K562 treated with DMSO at 1 percent for 4 hours (cell line): ENCODE data around the gene SLC25A25. TPM values are rescaled to one million over a fixed set of nuclear protein-coding genes. Genes with fewer than 3 reads are reported as not detected.

ENCODE experiments used
- total RNA-seq: library from RNA; unstranded; fragments of 300-600 nt; gene quantifications from 2 replicates; pipeline ENCODE4 v1.2.3, GENCODE V29; 2022; ENCODE audit not compliant: insufficient read depth

SLC25A25 gene
- total RNA-seq = 31.9 and 37.2 TPM in 2 replicates

GRCh38 chr9:128067645-128068385, at the start of gene SLC25A25:
Gene SLC25A25 (plus strand): TSS chr9:128068232. CDS start chr9:128068320, 88 bp downstream.

GRCh38 chr9:128066713-128067644, 1.1 kb upstream of the SLC25A25 start, which contains the start of gene NAIF1:
Gene NAIF1 (minus strand): TSS chr9:128067320. CDS start chr9:128067101, 219 bp downstream.

GRCh38 chr9:128127568-128127989, 59.5 kb downstream of the SLC25A25 start, which contains the start of gene PTGES2:
Gene PTGES2 (minus strand): TSS chr9:128127729. CDS start chr9:128127717, 12 bp downstream.

GRCh38 chr9:128149001-128149701, 81.1 kb downstream of the SLC25A25 start, which contains the start of gene LCN2:
Gene LCN2 (plus strand): TSS chr9:128149453. CDS start chr9:128149526, 73 bp downstream.

Other genes with a start within 250 kb of the SLC25A25 start
- gene ENG, start 213.6 kb upstream of the SLC25A25 start, total RNA-seq = 1.5 and 4.3 TPM in 2 replicates
- 60.0 and 80.4 TPM in 2 replicates for gene AK1, start 190.6 kb upstream of the SLC25A25 start, total RNA-seq
- 11.0 and 16.1 TPM in 2 replicates for gene ST6GALNAC6, start 168.6 kb upstream of the SLC25A25 start, total RNA-seq
- gene ST6GALNAC4, start 151.2 kb upstream of the SLC25A25 start, total RNA-seq = 33.9 and 43.9 TPM in 2 replicates
- 1.9 and 3.2 TPM in 2 replicates for gene PIP5KL1, start 137.5 kb upstream of the SLC25A25 start, total RNA-seq
- gene DPM2, start 130.4 kb upstream of the SLC25A25 start, total RNA-seq = 61.7 and 64.3 TPM in 2 replicates
- 40.2 and 53.4 TPM in 2 replicates for gene EEIG1, start 87.2 kb upstream of the SLC25A25 start, total RNA-seq
- 13.0 and 16.7 TPM in 2 replicates for gene NAIF1, start 912 bp upstream of the SLC25A25 start, total RNA-seq
- gene PTGES2, start 59.5 kb downstream of the SLC25A25 start, total RNA-seq = 54.6 and 60.2 TPM in 2 replicates
- gene LCN2, start 81.2 kb downstream of the SLC25A25 start, total RNA-seq = not detected in 2 replicates
- gene BBLN, start 92.0 kb downstream of the SLC25A25 start, total RNA-seq = 284 and 311 TPM in 2 replicates
- 343 and 379 TPM in 2 replicates for gene CIZ1, start 123.3 kb downstream of the SLC25A25 start, total RNA-seq
- 37.5 and 41.5 TPM in 2 replicates for gene DNM1, start 135.1 kb downstream of the SLC25A25 start, total RNA-seq
- gene GOLGA2, start 207.8 kb downstream of the SLC25A25 start, total RNA-seq = 95.4 and 101 TPM in 2 replicates
- gene SWI5, start 208.0 kb downstream of the SLC25A25 start, total RNA-seq = 119 and 149 TPM in 2 replicates